Esophagus squamous epithelium (tissue), 5 donors: ENCODE results near the gene SPOCK1. TPM values are rescaled to one million over a fixed set of nuclear protein-coding genes. Genes with fewer than 3 reads are reported as not detected.

Experiments
- DNase-seq: peaks from one replicate; lab custom pipeline; 2025; lab: John Stamatoyannopoulos, UW
- H3K27ac ChIP-seq, 4 donors: fragments of 200-600 bp; sonication (generic); one replicate each; pipeline ENCODE4 v1.5.1; 2016 to 2019; ENCODE audit warnings: mild to moderate bottlenecking in 1 of 4
- H3K27me3 ChIP-seq, 4 donors: fragments of 200-600 bp; sonication (generic); 1 replicate in 3 of 4; 2 replicates in 1 of 4; pipeline versions ENCODE4 v1.5.1 to v1.6.0; 2017 to 2021; ENCODE audit warnings: antibody characterized with exemption in 1 of 4
- H3K36me3 ChIP-seq, 3 donors: fragments of 200-600 bp; sonication (generic); one replicate each; pipeline ENCODE4 v1.5.1; 2016 to 2019
- H3K4me1 ChIP-seq, 3 donors: fragments of 200-600 bp; sonication (generic); one replicate each; pipeline ENCODE4 v1.5.1; 2017 to 2019
- H3K4me3 ChIP-seq, 4 donors: fragments of 200-600 bp; sonication (generic); 1 replicate in 3 of 4; 2 replicates in 1 of 4; pipeline ENCODE4 v1.5.1; 2016 to 2019; ENCODE audit warnings: mild to moderate bottlenecking in 2 of 4, moderate library complexity in 1 of 4
- H3K9me3 ChIP-seq, 3 donors: fragments of 200-600 bp; sonication (generic); one replicate each; pipeline ENCODE4 v1.5.1; 2016 to 2019
- POLR2A ChIP-seq, 4 donors: fragments of 450-650 bp; IDR thresholded peaks; one replicate each; pipeline ENCODE4 v1.6.1; 2017; ENCODE audit warnings: antibody characterized with exemption in 4 of 4, mild to moderate bottlenecking in 4 of 4, moderate library complexity in 3 of 4
- whole genome bisulfite sequencing, 2 donors: methylation state at CpG; one replicate each; pipeline ENCODE4 v1.1.5; 2018; 5-methylcytosine and 5-hydroxymethylcytosine counted together
- intact Hi-C: fragments of 100-400 bp; cut with DNase I; formaldehyde crosslinking; loops from one replicate; pipeline ENCODE4 v1.15.0; 2022
- total RNA-seq, 4 donors: library from RNA; depleted of rRNA; stranded (reverse); fragments of >200 nt; gene quantifications; one replicate each; pipeline ENCODE4 v1.1.0, GENCODE V29; 2016
- TF ChIP-seq, protein P1 (sequence below), 6 experiments: fragments of 450-650 bp in 4 of 6; fragments of 200-600 bp in 2 of 6; sonication (generic) in 2 of 6; IDR thresholded peaks; one replicate each; pipeline ENCODE4 v1.5.1; 2016 to 2019; ENCODE audit warnings: antibody characterized with exemption in 6 of 6, mild to moderate bottlenecking in 4 of 6, moderate library complexity in 4 of 6
- donor health status: DM: yes; HTN: yes; CAD: no.

SPOCK1 gene
- total RNA-seq, 4 donors from 2014 or later: 0.99 to 21.9 (median 8.1) TPM

DNA sequence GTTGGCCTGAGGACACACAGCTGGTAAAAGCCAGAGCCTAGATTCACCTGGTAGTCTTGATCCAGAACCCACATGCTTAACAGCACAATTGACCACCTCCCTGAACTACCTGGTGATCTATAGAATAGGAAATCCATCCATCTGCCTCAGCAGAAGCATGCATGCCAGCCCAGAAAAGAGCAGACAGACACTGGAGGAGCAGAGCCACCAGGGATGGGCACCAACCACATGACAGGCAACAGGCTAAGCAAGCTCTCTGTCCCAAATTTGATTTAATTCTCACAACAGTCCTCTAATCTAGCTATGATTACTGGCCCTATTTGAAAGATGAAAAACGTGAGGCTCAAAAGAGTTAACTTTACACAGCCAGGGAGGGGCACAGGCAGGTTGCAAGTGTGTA is 208.1 kb downstream of the SPOCK1 start:
- WGBS, 2 donors: 31 to 70% methylated on average over 1 of the region's 1 CpG
- intact Hi-C loops: no loop called here
- H3K4me3 ChIP-seq: no peak overlapping the region
- DNase-seq: no peak
- TF ChIP-seq POLR2A (IDR thresholded peaks at IDR 0.05): no peak
- TF ChIP-seq, protein P1, sequence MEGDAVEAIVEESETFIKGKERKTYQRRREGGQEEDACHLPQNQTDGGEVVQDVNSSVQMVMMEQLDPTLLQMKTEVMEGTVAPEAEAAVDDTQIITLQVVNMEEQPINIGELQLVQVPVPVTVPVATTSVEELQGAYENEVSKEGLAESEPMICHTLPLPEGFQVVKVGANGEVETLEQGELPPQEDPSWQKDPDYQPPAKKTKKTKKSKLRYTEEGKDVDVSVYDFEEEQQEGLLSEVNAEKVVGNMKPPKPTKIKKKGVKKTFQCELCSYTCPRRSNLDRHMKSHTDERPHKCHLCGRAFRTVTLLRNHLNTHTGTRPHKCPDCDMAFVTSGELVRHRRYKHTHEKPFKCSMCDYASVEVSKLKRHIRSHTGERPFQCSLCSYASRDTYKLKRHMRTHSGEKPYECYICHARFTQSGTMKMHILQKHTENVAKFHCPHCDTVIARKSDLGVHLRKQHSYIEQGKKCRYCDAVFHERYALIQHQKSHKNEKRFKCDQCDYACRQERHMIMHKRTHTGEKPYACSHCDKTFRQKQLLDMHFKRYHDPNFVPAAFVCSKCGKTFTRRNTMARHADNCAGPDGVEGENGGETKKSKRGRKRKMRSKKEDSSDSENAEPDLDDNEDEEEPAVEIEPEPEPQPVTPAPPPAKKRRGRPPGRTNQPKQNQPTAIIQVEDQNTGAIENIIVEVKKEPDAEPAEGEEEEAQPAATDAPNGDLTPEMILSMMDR (IDR thresholded peaks at IDR 0.05): no peak
- H3K36me3 ChIP-seq: no peaks in the 10 kb centered on the region
- H3K9me3 ChIP-seq: no peaks in the 10 kb centered on the region
- H3K27me3 ChIP-seq: peaks cover 0 to 11% (median 0%) of the 10 kb centered on the region in 4 donors
- H3K4me1 ChIP-seq: no peaks in the 10 kb centered on the region
- H3K27ac ChIP-seq: no peak overlapping the region

DNA sequence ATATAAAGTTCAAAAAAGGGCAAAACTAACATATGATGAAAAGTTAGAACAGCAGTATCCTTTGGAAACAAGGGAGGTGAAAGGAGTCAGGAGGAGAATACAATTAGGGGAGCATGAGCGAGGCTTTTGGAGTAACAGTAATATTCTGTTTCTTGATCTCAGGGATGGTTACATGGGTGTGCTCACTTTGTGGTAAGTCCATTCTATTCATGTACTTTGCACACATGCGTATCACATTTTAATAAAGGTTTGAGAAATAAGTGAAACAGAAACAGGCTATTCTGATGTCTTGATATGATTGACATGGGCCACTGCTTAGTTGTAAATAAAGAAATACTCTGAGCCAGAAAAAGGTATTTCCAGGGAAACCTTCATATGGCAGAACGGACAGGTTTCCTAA is 208.8 kb downstream of the SPOCK1 start:
- H3K27me3 ChIP-seq: peaks cover 0 to 11% (median 0%) of the 10 kb centered on the region in 4 donors
- H3K4me1 ChIP-seq: no peaks in the 10 kb centered on the region
- no peaks in the 10 kb centered on the region for H3K9me3 ChIP-seq
- TF ChIP-seq, protein P1 (IDR thresholded peaks at IDR 0.05): no peak
- TF ChIP-seq POLR2A (IDR thresholded peaks at IDR 0.05): no peak
- 82 to 86% methylated on average over 3 of the region's 3 CpGs for WGBS, 2 donors
- intact Hi-C loops: no loop called here
- H3K4me3 ChIP-seq: no peak overlapping the region
- H3K36me3 ChIP-seq: no peaks in the 10 kb centered on the region
- H3K27ac ChIP-seq: no peak overlapping the region
- no peak for DNase-seq

DNA sequence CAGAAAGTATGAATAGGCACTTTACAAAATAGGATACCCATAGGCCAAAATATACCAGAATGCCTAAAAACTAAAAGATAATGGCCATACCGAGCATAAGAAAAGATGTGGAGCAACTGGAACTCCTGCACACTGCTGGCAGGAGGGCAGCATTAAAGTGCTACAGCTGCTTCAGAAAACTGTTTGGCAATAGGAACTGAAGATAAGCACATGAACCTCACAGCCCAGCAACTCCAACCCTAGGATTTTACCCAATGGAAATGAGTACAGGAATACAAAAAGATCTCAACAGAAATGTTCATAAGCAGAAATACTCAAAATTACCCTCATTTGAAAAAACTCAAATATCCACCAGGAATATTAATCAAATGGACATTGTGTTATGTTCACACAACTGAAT is 209.3 kb downstream of the SPOCK1 start:
- no peak for DNase-seq
- peaks cover 0 to 11% (median 0%) of the 10 kb centered on the region in 4 donors for H3K27me3 ChIP-seq
- H3K4me3 ChIP-seq: no peak overlapping the region
- H3K36me3 ChIP-seq: no peaks in the 10 kb centered on the region
- TF ChIP-seq, protein P1 (IDR thresholded peaks at IDR 0.05): no peak
- no peak for TF ChIP-seq POLR2A (IDR thresholded peaks at IDR 0.05)
- H3K27ac ChIP-seq: no peak overlapping the region
- H3K9me3 ChIP-seq: no peaks in the 10 kb centered on the region
- H3K4me1 ChIP-seq: no peaks in the 10 kb centered on the region
- WGBS, 2 donors: 67 to 74% methylated on average over 1 of the region's 1 CpG
- intact Hi-C loops: no loop called here

DNA sequence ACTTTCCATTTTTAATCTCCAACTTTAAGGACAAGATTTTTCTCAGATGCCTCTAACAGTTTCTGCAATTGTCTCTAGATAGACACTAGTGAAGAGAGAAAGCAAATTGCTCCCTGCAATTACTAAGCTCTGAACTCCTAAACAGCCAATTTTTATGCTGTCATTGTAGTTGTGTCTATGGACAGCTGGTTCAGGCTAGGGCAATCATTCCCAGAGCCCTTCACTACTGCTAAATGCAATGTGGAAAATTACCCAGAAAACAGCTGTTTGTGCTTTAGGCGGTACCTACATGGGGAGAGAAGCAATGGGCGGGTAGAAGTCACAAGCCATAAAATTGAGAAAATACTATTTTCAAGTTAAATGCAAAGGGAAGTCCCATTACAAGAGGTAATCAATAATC is 211.6 kb downstream of the SPOCK1 start:
- no peaks in the 10 kb centered on the region for H3K36me3 ChIP-seq
- peaks cover 0 to 11% (median 0%) of the 10 kb centered on the region in 4 donors for H3K27me3 ChIP-seq
- WGBS, 2 donors: 92 to 93% methylated on average over 2 of the region's 2 CpGs
- TF ChIP-seq, protein P1 (IDR thresholded peaks at IDR 0.05): no peak
- no peak for TF ChIP-seq POLR2A (IDR thresholded peaks at IDR 0.05)
- intact Hi-C loops: no loop called here
- no peak for DNase-seq
- no peak overlapping the region for H3K4me3 ChIP-seq
- H3K4me1 ChIP-seq: no peaks in the 10 kb centered on the region
- H3K9me3 ChIP-seq: no peaks in the 10 kb centered on the region
- no peak overlapping the region for H3K27ac ChIP-seq

DNA sequence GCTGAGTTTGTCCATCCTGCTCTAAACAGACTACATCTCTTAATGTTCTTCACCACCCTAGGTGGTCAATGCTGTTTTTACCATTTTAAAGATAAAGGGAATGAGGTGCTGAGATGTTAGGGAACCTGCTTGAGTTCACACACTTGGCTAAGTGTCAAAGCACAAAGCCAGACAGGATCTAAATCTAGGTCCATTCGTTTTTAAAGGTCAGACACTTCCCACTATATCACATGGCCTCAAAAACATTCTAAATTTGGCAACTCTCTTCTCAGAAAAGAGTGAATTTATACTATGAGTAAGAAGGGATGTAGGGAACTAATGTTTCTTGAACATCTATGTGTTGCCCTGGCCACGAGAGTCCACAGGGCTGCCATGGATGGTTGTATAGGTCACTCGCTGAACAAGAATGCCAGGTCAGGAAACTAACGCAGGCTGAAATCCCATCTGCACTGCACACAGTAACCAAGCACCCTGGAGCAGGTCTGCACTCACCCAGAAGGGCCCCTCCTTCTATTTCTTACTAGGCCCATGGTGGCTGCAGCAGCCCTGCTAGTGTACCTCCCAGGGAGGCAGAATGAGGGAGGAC is 213.0 kb downstream of the SPOCK1 start:
- Histone ChIP-seq H3K4me3 (no peak overlapping the region), H3K4me1 (no peaks in the 10 kb centered on the region), H3K9me3 (no peaks in the 10 kb centered on the region), H3K27ac (no peak overlapping the region), H3K36me3 (no peaks in the 10 kb centered on the region), H3K27me3 (peaks cover 0 to 11% (median 0%) of the 10 kb centered on the region in 4 donors)
- intact Hi-C loops: no loop called here
- TF ChIP-seq, protein P1 (IDR thresholded peaks at IDR 0.05): no peak
- TF ChIP-seq POLR2A (IDR thresholded peaks at IDR 0.05): no peak
- no peak for DNase-seq
- 68 to 71% methylated on average over 4 of the region's 4 CpGs for WGBS, 2 donors
